ENCODE results near the gene TM4SF5.

Gene TM4SF5

GRCh38 chr17:4748686-4749085, 23.0 kb upstream of the TM4SF5 start:
- no peak for DNase-seq

GRCh38 chr17:4750606-4751005, 21.1 kb upstream of the TM4SF5 start:
- DNase-seq: no peak

- DNase-seq: no peak
Measured at GRCh38 chr17:4751932-4752331, 19.8 kb upstream of the TM4SF5 start.

- DNase-seq: no peak
Measured at GRCh38 chr17:4753392-4753791, 18.3 kb upstream of the TM4SF5 start.

- no peak for DNase-seq
Measured at GRCh38 chr17:4759776-4760236, 11.9 kb upstream of the TM4SF5 start.

GRCh38 chr17:4764595-4764994, 7.1 kb upstream of the TM4SF5 start:
- DNase-seq: no peak

DNA sequence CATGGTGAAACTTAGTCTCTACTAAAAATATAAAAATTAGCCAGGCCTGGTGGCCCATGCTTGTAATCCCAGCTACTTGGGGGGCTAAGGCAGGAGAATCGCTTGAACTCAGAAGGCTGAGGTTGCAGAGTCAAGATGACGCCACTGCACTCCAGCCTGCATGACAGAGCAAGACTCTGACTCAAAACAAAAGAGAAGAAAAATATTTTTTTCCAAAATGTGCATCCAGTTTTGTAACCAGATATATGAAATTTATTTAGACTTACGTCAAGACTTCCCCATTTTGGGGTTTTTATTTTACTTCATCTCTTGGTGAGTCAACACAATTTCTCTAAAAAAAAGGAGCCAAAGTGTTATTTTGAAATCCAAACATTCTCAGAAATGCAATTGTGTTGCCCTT, 5.5 kb upstream of the TM4SF5 start:
- DNase-seq: no peak

GRCh38 chr17:4766723-4767122, 5.0 kb upstream of the TM4SF5 start:
- DNase-seq: no peak

- DNase-seq: no peak
Measured at GRCh38 chr17:4768298-4768697, 3.4 kb upstream of the TM4SF5 start.

- DNase-seq: no peak
Measured at GRCh38 chr17:4769628-4770027, 2.1 kb upstream of the TM4SF5 start.

GRCh38 chr17:4772235-4772613, 538 bp downstream of the TM4SF5 start:
- DNase-seq: no peak

DNA sequence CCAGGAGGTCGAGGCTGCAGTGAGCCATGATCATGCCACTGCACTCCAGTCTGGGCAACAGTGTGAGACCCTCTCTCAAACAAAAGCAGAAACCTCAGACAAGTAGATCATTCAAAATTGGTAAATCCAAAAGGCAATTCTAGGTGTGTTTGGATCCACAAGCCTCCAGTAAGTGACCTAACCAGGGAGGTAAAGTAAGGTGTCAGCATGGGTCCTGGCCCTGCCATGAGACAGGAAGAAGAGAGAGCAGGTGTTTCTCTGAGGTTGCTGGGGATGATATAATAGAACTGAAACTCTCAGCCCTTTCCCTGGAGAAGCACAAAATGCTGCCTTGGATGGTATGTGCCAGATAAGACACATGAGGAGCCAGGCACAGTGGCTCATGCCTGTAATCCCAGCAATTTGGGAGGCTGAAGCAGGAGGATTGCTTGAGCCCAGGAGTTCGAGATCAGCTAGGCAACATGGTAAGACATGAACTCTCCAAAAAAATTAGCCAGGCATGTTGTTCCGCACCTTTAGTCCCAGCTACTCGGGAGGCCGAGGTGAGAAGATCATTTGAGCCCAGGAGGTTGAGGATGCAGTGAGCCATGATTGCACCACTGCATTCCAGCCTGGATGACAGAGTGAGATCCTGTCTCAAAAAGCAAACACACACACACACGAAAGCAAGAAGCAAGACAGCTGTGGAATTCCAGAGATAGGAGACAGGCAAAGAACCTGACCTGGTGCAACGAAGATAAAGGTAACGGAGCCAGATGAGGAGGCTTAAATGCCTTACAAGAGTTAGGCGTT, 6.5 kb downstream of the TM4SF5 start:
- DNase-seq: no peak

DNA sequence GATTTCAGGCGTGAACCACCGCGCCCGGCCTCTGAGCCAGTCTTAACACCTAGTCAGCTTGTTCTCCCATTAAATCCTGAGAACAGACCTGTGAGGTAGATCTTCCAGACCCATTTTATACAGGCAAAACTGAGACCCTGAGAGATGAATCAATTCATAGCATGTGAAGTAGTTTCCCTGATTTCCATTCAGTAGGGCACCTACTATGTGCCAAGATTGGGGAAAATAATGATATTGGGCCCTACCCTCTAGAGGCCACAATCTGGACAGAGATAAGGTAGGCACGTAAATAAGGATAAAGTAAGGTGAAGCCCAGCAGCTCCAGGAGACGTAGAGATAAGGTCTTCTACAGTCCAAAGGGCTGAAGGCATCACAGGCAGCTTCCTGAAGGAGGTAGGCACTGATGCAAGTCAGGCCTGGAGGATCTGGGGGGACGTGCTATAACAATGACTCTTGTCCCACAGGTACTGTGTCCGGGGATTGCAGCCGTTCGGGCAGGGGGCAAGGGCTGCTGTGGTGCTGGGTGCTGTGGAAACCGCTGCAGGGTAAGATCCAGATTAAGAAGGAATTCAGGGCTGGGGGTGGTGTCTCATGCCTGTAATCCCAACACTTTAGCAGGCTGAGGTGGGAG, 8.8 kb downstream of the TM4SF5 start:
- DNase-seq: no peak

- no peak for DNase-seq
Measured at GRCh38 chr17:4782652-4783051, 11.0 kb downstream of the TM4SF5 start.

DNA sequence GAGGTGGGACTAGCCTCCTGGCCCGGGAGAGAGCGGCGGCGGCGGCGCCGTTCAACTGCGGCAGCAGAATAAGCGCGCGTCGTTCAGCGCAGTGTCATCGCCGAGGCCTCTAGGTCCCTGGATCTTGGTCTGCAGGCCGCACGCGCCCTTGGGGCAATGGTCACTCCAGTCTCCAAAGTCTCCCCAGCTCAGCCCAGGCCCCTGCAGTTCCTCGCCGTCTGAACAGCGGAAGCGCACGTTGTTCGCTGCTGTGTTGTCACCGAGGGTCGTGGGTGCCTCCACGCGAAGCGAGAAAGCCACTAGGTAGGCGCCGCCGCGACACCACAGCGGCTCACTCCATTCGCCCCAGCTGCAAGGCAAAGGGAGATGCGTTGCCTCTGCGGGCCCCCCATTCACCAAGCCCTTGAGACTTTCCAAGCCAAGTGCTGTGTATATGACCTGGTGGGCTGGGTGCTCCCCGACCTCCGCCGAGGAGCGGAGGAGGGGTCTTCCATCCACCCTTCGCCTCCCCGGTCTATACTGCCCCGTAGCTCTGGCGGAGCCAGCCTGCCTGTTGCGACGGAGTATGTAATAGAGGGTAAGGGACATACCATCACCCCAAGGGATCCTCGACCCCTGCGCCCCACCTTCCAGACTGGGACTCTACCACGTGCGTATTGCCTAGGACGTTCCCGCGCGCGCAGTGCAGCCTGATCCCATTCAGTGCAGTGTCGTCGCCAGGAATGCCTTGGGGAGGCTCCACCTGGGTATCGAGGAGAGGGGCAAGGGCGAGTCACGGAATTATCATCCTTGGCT, 13.8 kb downstream of the TM4SF5 start:
- DNase-seq: no peak

DNA sequence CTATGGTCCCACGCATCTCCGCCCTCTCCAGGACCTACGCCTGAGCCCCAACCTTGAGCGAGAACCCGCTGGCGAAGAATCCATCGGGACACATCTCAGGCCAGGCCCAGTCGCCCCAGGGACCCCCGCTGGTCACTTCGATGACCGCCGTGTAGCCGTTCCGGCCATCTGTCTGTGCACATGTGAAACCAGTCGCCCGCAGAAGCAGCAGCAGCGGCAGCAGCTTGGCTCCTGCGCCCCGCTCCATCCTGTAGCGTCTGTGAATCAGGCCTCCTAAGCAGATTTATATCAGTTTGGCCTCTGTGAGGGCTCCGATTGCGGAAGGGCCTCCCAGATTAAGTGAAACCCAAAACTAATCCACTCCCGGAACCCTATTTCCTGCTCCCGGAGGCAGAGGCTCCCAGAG, 14.4 kb downstream of the TM4SF5 start, which contains the start of gene VMO1:
TSS of gene VMO1 (minus strand) at position 259 of the 406 bp plus-strand sequence. CDS start at position 247, 12 bp downstream.
- DNase-seq: no peak

DNA sequence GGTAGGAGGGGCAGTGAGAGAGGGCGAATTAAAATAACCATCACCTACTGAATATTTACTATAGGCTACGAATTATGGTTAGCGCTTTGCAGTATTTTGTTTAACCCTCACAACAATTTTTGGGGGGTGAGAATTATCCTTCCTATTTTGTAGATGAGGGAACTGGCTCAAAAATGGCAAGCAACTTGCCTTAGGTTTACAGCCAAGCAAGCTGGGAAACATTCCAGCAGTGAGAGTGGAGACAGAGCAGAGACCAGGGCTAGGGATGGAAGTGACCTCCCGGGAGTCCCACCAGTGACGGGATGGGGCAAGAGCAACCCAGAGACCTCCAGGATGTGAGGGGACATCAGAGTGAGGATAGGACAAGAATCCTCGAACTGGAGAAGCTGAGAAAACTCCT, 14.8 kb downstream of the TM4SF5 start:
- DNase-seq: no peak

GRCh38 chr17:4788159-4788806, 16.6 kb downstream of the TM4SF5 start:
- DNase-seq: no peak

DNA sequence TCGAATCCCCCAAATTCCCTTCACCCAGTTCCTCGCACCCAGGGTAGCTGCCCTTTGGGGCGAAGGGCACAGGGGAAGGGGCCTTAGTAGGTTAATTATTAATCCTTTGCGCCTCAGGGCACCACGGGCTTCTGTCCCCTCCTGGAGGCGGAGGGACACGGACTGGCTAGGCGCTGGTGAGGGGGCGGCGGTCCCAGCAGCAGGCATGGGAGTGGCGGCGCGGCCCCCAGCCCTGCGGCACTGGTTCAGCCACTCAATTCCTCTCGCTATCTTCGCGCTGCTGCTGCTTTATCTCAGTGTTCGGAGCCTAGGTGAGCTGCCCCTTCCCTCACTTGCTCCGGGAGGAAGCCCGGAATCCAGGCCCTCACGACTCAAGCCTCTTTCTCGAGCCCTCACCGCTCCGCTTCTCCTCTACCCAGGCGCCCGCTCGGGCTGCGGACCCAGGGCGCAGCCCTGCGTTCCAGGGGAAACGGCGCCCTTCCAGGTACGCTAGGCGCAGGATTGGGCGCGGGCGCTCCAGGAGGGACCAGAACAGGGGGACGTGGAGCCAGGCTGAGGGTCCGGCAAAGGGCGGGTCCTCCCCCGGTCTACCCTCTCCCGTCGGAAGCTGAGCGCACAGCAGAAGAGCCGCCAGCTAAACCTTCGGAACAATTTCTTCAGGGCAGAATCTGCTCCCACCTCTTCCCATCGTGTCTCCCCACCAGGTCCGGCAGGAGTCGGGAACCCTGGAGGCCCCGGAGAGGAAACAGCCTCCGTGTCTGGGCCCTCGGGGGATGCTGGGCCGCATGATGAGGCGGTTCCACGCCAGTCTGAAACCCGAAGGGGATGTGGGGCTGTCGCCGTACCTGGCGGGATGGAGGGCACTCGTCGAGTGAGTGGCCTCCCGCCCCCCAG, 17.4 kb downstream of the TM4SF5 start, which contains the start of gene GLTPD2:
TSS of gene GLTPD2 (plus strand) at position 158 of the 894 bp plus-strand sequence. CDS start at position 206, 48 bp downstream.
- no peak for DNase-seq

DNA sequence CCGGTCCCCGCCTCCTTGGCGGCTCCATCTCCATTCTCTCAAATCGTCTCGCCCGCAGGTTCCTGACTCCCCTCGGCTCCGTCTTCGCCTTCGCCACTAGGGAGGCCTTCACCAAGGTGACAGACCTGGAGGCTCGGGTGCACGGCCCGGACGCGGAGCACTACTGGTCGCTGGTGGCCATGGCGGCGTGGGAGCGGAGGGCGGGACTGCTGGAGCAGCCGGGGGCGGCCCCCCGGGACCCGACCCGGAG, 17.9 kb downstream of the TM4SF5 start:
- no peak for DNase-seq

- DNase-seq: no peak
Measured at GRCh38 chr17:4789951-4790704, 18.4 kb downstream of the TM4SF5 start.

Data from NCI-H1417 treated with DMSO at 0.1 percent for 48 hours (cell line).